NCI-H1417 (cell line): ENCODE data around the gene AHCYL2.
A peak's percentile ranks its signal among the peaks of the same experiment; 100 is the strongest.
"Not testable (repeated sequence)": the region's sequence is repeated elsewhere in the genome, so short reads cannot be mapped to it uniquely, and the experiment has no call there.

ENCODE experiments used
- DNase-seq, 3 experiments: peaks; one replicate each; lab custom pipeline; 2025; lab: John Stamatoyannopoulos, UW

The AHCYL2 gene

DNA sequence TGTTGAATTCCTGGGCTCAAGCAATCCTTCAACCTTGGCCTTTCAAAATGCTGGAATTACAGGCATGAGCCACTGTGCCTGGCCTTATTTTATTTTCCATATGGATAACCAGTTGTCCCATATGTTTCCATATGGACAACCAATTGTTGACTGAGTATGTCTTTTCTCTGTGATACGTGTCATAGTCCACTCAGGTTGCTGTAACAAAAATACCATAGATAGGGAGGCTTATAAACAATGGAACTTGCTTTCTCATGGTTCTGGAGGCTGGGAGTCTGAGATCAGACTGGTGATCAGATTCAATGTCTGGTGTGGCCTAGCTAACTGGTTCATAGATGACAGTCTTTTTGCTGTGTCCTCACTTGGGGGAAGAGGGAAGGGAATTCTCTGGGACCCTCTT lies 19.4 kb downstream of the AHCYL2 start:
- DNase-seq = no peak

DNA sequence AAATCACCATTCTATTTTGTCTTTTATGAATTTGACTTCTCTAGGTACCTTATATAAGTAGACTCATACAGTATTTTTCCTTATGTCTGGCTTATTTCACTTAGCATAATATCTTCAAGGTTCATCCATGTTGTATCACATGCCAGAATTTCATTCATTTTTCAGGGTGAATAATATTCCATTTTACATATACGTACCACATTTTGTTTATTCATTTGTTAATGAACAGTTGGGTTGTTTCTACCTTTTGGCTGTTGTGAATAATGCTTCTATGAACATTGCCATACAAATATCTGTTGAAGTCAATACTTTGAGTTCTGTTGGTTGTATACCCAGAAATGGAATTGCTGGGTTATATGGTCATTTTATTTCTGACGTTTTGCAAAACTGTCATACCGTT lies 20.7 kb downstream of the AHCYL2 start:
- DNase-seq = no peak

DNA sequence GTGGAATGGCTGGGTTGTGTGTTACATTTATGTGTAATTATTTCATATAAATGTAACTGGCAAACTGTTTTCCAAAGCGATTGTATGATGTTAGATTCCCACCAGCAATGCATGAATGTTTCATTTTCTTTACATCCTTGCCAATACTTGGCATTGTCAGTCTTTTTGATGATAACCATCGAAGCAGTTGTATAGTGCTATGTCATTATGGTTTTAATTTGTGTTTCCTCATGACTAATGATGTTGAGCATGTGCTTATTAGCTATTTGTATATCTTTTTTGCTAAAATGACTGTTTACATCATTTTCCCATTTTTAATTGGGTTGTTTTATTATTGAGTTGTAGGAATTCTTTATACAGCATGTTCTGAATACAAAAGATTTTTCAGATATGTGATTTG lies 22.3 kb downstream of the AHCYL2 start:
- DNase-seq = no peak

DNA sequence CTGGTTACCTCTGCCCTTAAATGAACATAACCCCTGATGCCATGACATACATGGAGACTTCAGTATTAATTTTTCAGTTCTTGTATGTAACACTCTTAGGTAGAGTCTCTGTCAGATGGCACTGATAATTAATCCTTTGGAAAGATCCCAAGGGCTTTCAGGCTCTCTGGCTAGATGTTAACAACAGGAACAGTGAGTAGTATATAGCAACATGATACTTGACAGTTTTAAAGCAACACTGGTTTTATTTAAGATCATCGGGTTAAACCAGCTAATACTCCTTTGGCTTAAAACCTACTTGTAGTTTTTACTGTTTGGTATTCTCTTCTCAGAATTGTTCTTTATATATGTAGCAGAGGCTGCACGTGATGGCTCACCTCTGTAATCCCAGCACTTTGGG lies 27.3 kb downstream of the AHCYL2 start:
- no peak for DNase-seq

DNA sequence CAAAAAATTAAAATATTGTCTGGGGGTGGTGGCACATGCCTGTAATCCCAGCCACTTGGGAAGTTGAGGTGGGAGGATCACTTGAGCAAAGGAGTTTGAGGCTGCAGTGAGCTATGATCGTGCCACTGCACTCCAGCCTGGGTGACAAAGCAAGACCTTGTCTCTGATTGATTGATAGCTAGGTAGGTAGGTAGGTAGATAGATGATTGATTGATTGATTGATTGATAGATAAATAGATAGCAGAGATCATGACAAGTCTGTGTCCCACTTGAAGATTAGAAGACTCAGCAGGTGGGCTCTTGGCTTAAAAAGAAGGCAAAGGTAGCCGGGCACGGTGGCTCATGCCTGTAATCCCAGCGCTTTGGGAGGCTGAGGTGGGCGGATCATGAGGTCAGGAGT lies 27.8 kb downstream of the AHCYL2 start:
- DNase-seq = not testable (repeated sequence)

DNA sequence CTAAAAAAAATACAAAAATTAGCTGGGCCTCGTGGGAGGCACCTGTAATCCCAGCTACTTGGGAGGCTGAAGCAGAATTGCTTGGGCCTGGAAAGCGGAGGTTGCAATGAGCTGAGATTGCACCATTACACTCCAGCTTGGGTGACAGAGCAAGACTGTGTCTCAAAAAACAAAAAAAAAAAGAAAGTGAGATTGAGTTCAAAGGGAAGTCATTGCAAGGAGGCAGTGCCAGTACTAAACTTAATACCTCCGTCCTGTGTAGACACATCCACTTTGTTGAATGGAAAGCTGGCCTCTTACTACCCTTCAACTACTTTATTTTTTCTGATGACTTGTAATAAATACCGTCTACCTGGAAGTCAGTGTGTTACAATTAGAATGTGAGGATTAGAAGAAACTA lies 31.0 kb downstream of the AHCYL2 start:
- DNase-seq = no peak

DNA sequence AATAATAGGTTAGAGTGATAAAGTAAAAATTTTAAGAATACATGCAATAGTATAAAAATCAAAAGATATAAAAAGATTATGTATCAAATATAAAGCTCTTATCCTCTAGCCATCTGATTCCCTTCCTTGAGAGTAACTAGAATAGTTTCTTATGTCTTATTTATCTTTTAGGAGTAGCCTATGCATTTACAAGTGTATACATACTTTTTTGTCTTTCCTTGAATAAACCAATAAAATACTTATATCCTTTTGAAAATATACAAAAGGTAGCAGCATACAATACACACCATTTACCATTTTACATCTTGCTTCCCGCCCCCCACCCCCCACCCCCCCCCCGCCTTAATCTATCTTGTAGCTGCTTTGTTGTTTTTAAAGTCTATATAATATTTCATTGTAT lies 31.4 kb downstream of the AHCYL2 start:
- DNase-seq = no peak

DNA sequence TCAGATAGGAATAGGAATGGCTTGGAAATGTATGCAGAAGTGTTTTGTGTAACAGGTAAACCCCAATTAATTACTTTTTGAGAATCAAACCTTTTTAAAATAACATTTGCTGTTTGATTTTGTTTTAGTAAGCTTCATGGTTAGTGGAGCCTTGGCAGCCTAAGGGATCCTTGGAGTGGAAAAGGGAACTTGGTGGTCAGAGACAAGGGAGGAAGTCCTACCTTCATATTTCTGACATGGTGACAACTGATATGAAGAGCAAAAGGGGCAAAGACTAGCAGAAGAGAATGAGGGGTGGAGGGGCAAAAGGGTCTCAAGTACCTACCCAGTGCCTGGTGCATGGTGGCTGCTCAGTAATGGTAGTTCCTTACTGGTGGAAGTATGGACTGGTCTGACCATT lies 32.3 kb downstream of the AHCYL2 start:
- DNase-seq = no peak

DNA sequence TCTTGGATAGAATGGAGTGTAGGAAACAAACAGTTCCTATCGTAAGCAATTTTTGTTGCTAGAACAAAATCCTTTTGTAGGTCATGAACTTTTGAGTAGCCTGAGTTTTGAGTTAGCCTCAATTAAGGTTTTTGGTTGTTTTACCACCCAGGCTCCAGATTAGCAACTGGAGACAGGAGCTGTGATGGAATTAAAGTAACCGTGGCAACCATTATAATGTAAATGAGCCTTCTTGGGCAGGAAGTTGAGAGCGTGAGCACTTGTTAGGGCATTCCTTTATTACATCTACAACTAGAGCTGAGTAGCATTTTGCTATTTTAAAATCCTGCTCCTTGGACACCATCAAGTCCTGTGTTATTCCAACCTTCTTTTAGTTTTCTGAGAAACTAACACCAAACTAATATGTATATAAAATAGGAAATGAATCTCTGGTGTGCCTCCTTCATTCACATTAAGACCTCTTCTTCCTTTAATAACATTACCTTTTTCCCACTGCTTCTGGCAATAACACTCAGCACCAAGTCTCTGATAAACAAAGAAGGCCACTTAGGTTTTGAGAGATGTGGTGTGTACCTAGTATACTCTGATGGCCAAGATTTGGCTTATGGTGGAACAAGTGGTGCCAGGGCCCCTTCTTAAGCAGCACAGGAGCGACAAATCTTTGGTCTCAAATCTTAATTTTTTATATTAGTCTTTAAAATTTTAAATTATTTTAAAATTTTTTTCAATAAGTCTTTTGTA lies 34.0 kb downstream of the AHCYL2 start:
- peak in 1 of 3 experiments; percentile 38 for DNase-seq

DNA sequence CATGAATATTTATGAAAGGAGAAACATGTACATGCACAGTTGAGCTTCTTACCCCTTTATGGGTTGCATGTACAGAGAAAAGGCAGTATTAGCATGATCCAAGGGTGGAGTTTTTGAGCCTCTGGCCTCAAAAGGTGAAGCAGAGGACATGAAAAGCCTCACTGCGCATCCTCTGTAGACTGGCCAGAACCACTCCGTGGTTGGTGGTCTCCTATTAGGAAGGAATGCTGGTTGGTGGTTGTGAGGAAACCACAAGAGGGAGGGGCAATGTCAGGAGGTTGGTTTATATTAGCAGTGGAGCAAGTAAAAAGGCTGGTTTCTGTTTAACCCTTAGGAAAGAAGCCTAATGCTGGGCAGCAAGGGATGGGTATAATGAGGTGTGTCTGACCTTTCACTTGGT lies 37.5 kb downstream of the AHCYL2 start:
- no peak for DNase-seq

DNA sequence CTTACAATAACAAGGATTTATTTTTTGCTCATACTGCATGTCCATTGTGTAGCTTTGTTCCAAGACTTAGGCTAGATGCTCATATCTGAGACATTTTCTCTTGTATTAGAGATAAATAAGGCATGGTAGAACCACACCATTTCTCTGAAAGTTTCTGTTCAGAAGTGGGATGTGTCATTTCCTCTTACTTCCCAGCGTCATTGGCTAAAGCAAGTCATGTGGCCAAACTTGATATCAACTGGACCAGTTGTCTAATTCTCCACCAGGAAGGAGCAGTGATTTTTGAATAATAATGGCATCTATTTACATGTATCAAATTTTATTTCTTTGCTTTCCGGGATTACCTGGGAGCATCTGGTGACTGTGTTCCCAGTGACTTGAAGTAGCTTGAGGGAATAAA lies 38.3 kb downstream of the AHCYL2 start:
- no peak for DNase-seq

DNA sequence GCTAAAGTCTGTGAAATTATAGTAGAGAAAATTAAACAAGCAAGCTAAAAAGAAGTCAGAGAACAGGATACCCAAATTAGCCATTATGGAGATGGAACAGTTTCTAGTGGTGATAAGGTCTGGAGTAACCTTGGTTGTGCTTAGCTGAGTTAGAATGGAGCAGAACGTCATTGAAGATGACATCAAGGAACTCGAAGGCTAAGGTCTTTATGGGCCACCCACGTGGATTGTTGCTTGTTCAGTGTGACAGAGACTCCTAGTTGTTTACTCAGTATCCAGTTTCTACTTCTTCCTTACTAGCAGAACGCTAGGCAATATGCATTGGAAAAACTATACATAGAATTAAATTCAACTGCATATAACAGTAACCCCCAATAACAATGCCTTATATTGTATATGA lies 39.7 kb downstream of the AHCYL2 start:
- peak in 1 of 3 experiments; percentile 11 for DNase-seq

DNA sequence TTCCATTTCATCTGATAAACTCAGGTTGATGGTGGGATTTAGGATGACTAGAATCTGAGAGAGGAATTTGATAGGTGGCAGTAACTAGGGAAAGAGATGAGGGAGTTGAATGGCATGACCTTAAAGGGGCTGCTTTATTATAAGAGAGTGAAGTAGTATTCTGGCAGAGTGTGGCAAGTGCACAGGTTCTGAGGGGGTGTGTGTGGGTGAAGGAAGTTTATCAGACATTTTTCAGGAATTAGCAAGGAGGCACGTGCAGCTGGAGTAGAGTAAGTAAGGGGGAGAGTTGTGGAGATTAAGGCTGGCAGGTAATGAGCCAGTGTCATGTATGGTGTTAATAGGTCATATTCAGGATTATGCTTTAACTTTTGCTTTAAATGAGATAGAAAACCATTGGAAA lies 40.5 kb downstream of the AHCYL2 start:
- no peak for DNase-seq

DNA sequence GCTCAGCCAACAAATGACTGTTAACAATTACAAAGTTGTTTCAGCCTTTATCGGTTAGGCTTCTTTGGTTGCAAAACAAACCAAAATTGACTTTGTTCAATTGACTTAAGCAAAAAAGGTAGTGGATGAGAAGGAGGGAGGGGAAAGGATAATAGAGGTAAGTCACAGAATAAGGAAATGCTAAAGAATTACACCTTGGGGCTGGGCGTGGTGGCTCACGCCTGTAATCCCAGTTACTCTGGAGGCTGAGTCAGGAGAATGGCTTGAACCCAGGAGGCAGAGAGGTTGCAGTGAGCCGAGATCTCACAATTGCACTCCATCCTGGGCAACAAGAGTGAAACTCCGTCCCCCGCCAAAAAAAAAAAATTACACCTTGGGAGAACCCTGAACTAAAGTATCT lies 41.4 kb downstream of the AHCYL2 start:
- DNase-seq = no peak

DNA sequence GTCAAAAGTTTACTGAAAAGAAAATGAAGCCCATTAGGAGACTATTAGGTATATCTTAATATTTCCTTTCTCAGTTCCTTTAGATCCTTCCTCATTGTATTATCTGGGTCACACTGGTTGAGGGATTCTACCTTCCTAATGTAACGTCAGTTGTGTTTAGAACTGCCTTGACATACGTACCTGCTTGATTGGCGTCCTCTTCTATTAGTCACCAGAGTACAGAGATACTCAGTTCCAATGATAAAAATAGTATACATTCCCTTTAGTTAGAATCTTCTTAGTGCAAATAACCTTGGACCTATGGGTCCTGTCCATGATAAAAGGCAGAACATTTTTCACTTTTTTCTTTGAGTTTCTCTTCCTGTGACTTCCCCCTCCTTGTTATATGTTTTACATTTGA lies 45.2 kb downstream of the AHCYL2 start:
- no peak for DNase-seq

DNA sequence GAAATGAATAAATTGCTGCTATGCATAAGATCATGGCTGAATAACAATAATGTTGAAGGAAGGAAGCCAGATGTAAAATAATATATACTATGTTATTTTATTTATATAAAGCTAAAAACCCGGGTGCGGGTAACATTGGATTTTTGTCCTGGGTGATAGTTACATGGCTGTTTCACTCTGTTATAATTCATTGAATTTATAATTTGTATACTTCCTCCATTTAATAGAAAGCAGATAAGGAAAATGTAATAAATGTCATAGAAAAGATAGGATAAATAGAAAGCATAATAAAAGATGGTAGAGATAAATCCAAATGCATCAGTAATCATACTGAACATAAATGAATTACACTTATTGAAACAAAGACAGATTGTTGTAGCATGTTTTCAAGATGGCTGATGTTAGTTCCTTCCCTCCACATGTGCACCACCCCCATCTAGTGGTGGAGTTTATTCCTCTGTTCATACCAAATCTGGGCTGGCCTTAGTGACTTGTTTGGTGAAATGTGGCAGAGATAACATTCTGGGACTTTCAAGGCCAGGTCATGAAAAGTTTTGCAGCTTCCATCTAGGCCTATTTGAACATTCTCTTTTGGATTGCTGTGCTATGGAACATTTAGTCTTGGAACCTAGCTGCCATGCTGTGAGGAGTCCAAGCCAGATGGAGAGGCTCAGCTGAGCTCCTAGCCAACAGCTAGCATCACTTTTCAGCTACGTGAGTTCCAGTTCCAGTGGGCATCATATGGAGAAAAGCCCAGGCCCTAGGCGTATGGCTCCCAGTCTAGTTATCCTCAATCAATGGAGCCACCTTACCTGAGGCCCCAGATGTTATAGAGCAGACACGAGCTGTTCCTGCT lies 46.9 kb downstream of the AHCYL2 start:
- DNase-seq = peak; percentile 23 to 64 (median 30)

DNA sequence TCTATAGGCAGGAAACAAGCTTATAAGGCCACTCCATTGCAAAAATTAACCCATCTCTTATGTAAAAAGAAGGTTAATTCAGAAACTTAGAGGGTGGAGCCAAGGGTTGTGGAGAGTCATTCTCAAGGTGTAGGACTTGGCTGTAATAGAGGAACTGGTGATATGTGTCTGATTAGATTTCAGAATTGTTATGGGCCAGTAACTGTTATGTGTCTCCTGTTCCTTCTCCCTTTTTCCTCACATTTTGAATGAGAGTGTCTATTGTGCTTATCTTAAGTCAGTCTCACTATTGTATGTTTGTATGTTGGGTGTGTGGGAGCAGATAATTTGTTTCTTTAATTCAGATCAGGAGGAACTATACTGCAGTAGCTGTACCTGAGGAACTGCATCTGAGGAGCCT lies 49.1 kb downstream of the AHCYL2 start:
- DNase-seq = no peak

DNA sequence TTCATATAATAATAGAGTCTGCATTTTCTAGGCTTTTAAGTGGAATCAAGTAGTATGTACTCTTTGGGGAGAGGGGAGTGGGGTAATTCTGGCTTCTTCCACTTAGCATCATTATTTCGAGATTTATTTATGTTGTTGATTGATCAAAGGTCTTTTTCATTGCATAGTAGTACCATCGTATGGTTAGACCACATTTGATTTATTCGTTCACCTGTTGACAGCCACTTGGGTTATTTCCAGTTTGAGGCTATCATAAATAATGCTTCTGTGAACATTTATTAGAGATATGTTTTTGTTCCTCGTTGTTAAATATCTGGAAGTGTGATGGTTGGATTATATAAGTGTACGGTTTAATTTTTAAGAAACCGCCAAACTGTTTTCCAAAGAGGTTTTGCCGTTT lies 52.8 kb downstream of the AHCYL2 start:
- no peak for DNase-seq

DNA sequence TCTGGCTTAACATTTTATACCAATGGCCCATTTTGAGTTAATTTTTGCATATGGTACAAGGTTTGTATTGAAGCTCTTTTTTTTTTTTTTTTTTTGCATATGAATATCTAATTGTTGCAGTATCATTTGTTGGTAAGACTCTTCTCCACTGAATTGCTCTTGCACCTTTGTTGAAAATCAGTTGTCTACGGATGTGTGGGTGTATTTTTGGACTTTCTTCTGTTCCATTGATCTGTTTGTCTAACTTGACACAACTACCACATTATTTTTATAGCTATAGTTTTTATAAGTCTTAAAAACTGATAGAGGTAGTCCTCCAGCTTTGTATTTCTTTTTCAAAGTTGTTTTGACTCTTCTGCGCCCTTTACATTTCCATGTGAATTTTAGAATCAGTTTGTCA lies 53.9 kb downstream of the AHCYL2 start:
- DNase-seq = no peak

DNA sequence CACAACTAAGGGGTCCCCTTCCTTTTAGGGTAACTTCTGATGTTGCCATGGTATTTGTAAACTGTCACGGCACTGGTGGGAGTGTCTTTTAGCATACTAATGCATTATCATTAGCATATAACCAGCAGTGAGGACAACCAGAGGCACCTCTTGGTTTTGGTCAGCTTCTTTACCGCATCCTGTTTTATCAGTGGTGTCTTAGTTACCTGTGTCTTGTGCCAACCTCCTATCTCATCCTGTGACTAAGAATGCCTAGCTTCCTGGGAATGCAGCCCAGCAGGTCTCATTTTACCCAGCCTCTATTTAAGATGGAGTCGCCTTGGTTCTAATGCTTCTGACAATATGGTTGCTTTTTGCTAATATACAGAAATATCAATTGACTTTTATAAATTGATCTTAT lies 54.9 kb downstream of the AHCYL2 start:
- DNase-seq = no peak

DNA sequence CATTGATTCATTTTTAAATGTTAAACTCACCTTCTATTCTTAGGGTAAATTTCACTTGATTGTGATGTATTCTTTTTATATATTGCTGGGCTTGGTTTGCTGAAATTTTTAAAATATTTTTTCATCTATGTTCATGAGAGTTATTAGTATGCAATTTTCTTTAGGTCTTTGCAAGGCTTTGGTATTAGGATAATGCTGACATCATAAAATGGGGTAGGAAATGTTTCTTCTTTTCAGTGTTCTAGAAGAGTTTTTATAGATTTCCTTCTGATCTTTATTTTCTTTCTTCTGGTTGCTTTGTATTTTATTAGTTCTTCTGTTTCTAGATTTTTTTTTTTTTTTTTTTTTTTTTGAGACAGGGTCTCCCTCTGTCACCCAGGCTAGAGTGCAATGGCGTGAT lies 56.3 kb downstream of the AHCYL2 start:
- DNase-seq = no peak

DNA sequence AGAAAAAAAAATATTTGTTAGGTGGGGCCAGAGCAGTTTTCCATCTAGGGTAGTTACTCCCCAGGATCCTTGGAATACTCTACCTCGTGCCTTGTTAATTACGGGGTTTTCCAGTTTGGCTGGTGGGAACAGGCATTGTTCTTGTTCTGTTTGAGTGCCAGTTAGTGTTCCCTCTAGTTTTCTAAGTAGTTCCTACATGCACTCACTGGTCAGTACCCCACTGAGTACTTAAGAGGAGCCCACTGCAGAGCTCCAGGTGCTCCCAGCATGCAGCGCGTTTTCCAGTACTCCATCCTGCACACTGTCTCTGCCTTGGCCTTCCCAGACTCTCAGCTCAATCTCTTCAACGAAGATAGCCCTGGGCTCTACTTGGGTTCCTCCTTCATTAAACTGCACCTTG lies 58.0 kb downstream of the AHCYL2 start:
- peak; percentile 26 to 87 (median 64) for DNase-seq

DNA sequence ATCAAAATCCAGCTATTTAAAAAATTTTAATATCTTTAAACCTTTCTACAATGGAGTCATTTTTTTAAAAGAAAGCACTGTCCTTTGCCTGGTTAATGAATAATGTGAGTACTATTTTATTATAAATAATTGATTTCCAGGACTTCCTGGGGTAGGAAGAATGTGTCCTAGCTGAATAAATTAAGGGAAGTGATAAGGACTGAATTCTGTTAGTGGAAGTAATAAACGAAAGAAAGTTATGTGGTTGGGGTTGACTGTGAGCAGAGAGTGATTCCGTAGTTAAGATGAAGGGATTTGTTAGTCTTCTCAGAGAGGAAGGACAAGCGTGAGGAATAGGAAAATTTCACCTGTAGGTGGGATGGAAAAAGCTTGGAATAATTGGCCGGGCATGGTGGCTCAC lies 59.1 kb downstream of the AHCYL2 start:
- no peak for DNase-seq

DNA sequence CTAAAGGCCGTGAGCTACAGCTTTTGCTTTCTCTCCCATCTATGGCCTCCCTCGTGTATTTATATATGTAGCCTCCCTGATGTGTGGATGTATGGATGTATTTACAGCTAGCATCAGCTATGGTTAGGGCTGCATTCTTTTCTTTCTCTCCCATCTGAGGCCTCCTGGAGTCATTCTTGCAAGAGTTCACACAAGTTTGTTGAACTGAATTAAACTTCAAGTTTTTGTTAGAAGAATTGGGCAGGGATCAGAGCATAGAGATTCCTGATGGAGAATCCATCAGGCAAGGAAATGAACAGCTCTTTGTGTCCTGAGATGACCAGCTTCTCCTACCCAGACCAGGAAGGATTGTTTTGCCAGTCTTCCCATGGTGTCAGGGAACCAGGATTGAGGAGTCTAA lies 60.3 kb downstream of the AHCYL2 start:
- no peak for DNase-seq
